SK-N-DZ (cell line): ENCODE results near the gene ASB7.
"Not testable (repeated sequence)": the region's sequence is repeated elsewhere in the genome, so short reads cannot be mapped to it uniquely, and the experiment has no call there.

Experiments
- DNase-seq: peaks from one replicate; pipeline ENCODE4 v3.0.0-alpha.2; 2015; ENCODE audit warnings: low spot score

Gene ASB7

DNA sequence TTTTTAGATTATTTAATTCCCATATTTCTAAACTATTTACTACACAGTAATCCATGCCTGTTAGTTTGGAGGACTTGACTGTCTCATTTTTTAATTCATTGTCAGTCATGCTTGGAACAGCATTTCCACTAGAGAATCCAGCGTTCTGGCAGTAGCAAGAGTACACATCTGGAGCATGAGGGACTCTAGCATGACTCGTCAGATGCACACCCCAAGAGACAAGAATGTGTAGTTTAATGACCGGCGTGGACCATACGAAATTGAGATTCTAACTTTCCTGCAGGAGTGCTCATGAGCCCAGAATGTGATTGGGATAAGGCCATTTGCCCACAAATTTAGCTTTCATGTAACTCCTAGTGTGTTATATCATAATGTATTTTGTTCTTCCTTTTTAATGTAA, 48.9 kb downstream of the ASB7 start:
- DNase-seq = no peak

DNA sequence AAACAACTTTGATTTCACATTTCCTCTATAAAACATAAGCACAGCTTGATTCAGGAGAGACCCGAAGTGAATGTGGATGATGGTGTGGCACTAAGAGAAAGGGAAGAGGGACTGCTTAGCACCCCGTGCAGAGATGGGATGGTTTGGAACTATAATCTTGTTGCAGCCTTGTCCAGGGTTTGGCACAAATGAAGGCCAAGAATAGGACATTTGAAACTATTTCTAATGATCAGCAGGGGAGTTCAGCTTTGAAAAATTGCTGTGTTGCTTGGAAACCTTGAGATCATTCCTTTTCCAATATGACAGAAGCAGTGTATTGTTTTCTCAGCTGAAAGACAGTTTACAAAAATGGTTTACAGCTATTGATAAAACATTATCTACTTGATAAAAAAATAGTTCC, 49.7 kb downstream of the ASB7 start:
- no peak for DNase-seq

DNA sequence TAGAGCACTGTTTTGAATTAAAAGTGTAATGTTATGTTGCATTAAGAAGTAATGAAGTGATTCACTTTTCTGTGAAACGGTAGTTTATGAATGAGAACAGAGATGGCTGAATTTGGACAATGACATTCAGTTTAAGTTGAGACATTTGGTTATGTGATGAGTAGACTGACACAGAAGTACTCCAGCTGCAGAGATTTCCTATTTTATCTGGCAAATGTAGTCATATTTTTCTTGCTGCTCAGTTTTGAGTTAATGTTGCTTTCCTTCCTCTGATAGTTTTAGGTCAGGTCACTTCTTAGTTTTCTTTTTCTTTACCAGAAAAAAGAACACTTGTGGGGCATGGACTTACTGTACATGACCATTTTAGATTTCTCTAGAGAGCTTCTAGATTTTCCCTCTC, 51.2 kb downstream of the ASB7 start:
- no peak for DNase-seq

DNA sequence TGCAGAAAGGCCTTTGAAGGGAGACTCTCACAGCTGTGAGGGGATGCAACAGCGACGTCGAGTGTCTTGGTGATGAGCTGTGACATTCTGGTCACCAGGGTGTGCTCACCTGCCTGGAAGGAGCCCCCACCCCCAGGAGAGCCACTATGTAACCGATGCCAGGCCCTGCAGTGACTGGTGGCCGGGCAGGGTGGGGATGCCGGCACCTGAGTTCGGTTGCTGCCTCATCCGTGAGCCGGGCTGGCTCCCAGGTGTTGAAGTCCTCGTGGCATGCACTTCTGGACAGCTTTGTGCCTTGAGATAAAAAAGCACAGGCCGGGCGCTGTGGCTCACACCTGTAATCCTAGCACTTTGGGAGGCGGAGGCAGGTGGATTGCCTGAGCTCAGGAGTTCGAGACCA, 56.5 kb downstream of the ASB7 start:
- no peak for DNase-seq

DNA sequence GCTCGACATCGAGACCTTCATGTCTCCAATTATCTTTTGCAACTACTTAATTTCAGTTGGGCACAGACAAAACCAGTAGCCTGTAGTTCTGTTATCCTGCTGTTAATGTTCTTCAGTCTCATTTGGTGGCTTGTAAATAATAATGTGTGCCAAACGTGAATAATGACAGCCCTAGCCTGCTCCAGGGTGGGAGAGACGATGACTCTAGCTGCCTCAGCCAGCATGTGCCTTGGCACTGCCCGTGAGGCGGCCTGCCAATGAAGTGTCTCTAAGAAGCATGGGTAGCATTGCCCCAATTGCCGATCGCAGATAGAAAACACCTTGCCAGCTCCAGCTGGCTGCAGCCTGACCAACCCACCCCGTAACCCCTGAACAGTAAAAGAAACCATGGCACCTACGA, 58.8 kb downstream of the ASB7 start:
- no peak for DNase-seq

DNA sequence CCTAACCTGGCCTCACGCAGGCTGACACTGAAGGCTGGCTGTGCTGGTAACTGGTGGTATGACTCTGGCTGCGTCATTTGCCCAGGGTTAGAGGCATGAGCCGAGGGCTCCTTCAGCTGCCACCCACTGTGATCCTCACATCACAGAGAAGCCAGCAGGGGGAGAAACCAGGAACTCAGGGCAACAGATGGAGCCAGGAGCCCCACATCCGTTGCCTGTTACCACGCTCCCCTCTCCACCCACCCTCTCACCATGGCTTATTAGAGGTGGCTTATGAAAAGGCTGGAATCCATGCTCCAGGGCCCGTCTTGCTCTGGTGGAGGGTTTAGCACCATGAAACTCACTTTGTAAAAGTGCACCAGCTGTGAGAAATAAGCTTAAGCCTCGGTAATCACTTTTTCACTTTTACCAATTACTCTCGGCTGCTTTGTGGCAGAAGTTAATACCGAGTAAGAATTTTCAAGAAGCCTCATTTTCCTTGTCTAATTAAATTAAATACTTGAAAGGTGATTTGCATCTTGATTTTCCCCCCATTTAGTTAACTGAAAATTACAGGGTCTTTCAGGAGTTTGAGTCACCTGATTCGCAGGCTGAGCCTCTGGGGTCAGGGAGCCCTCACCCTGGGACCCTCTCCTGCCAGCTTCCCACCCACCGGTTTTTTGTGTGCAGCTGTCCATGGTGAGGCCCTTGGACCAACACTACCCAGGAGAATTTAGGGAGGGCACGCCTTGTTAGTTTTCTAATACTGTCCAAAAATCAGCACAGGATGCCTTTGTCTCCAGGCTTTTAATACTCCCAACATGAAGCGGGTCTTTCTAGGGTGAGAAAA, 60.9 kb downstream of the ASB7 start:
- peak; percentile 44 for DNase-seq

DNA sequence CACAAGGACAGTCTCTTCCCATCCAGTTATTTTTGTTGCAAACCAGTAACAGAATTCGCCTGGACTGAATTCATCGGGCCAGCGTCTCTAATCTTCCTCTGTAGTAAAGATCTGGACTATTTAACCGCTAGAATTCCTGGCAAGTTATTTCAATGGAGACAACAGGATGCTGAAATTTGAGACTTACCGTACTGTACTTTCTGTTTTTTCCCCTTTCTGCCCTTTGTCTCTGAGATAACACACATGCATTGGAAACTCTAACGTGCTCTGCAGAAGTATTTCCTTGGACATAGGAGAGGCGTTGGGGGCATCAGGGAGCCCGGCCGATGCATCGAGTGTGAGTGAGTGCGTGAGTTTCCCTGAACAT, 61.5 kb downstream of the ASB7 start:
- no peak for DNase-seq

DNA sequence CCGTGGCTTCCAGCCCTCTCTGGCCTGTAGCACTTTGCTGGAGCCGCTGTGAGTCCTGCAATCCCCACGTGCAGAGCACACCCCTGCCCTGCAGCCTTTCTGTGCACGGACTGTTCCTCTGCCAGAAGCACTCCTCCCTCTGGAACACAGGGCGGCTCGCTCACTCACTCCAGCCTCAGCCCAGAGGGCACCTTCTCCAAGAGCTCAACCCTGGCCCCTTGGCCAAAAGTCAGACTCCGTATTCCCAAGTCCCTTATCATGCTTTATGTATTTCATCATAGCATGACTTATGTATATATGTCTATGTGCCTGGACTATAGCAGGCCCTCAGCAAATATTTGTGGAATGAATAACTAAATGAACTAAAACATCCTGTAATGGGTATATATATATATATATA, 63.2 kb downstream of the ASB7 start:
- DNase-seq = no peak

DNA sequence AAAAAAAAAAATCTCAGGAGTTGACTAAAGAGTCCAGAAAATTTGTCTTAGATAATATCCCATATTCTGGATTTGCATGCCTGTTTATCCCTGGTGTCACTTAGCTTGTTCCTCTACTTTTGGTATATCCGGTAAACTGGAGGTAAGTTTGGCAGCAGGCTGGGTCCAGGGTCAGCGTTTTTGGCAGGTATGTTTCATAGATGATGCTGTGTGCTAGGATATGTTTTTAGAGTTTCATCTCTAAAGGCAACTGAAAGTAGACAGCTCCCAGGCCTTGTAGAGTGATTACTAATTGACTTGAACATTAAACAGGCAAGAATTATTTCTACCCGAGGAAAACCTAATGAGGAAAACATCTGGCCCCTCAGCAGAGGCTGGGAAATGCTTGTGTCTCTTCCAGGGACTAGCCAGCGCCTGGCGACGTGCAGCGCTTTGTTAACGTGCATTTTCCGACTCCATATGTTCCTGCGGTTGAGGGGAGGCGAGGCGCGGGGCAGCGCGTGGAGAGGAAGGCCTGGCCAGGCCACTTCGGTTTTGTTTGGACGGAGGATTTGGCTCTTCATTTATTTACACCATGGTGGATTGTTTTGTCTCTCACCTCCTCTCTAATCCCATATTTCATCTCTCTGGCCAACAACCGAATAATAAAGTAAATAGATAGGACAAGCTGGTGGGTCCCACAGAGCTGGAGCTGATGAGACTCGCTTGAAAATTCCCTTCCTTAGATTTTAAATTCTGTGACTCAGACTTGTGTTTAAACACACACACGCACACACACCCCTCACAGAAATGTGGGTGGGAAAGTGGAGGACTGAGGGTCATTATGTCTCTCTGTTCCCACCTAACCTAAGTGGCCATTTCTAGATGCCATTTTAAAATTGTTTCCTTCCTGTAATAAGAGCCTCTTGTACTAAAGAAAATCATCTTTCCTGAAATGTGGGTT, 65.3 kb downstream of the ASB7 start:
- DNase-seq = peak; percentile 62

DNA sequence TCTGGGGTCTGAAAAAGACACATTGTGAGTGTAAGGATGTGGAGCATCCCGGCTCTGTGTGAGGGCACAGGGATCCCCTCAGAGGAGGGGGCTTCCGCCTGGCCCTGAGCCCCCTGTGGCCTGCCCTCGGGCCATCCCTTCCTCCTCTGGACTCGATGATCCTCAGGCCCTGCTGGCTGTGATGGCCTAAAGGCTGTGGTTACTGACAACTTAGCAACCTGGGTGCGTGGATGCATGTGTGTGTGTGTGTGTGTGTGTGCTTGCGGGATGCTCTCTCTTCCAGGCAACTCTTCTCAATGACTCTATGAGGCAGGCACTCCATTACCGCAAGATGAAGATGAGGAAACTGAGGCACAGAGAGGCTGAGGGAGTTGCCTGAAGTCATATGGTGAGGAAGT, 66.0 kb downstream of the ASB7 start:
- no peak for DNase-seq

DNA sequence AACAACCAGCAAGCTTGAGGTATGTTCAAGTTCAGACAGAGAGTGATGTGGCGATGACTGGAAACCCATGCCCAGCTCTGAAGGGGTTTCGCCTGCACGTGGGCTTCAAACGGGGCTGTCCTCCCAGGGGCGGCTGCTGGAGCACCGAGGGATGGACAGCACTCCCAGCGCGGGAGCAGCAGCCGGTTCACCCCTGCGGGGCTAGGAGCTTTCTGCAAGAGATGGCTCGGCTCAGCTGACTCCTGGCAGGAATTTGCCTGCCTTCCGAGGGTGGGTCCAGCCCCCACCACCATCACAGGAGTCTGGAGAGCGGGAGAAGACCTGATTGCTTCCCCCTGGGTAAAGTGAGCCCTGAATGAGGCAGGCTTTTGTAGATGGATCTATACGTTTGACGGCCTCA, 66.9 kb downstream of the ASB7 start:
- DNase-seq = no peak

DNA sequence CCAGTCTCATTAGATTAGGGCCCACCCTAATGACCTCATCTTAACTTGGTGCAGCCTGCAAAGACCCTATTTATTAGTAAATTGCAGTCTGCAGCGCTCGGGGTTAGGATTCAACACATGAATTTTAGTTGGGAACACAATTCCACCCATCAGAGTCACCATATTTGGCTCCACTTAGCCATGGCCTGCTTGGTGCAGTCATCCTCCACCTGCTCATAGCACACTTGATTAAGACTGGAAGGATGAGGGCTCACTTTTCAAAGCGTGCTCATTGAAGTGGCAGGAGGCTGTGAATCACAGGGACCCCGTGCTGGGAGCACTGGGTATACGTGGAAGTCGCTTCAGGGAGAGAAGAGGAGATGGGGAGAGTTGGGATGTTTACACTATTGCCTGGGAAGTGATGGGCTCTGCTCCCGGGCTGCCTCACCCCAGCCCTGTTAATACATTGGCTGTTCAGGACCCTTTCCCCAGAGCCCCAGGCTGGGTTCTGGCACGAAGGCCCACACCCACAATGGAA, 68.2 kb downstream of the ASB7 start:
- DNase-seq = no peak

DNA sequence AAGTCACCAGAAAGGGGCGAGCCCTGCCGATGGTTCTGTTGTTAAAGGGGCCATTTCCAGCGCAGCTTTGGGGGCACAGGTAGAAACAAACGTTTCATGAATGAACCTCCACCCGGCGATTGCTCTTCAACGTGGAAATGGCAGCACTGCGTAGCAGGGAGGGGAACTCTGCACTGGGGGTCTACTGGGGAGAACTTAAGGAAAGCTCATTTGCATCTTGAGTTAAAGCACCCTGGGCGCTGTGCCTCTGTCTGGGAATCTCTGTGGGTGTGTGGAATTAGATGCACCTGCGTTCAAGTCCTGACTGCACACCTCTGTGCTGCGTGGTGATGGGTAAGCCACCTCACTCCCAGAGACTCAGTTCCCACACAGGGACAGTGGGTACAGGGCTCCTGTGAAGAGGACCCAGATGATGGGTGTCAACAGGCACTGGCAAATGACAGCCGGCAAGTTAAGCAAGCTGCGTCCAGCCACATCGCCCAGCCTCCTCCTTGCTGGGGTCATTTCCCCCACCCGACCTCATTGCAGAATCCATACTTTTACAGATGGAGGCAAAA, 68.8 kb downstream of the ASB7 start:
- DNase-seq = no peak

DNA sequence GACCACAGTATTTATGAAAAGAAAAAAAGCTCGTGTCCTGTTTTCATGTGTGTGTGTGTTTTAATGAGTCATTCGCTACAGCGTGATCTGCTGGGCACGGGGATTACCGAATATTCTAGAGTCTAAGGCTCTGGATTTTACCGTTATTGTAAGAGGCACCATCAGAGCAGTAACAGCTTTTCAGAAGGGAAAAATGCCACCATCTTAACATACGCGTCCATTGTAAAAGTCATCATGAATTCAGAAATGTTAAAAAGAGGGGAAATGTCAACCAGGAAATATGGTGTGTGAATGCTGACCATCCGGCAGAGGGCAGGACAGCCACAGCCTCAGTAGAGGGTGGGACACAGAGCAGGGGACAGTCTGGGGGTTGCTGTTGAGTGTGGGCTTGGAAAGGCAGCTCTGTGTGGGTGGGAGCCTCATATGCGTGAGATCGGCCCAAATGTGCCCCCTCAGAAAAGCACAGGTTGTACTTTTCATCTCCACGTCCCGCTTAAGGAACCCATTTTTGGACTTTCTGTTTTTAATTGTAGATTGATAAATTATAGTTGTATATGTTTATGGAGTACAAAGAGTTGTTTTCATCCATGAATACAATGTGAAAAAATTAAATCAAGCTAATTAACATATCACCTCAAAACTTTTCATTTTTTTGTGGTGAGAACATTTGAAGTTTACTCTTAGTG, 69.6 kb downstream of the ASB7 start:
- DNase-seq = peak; percentile 71

DNA sequence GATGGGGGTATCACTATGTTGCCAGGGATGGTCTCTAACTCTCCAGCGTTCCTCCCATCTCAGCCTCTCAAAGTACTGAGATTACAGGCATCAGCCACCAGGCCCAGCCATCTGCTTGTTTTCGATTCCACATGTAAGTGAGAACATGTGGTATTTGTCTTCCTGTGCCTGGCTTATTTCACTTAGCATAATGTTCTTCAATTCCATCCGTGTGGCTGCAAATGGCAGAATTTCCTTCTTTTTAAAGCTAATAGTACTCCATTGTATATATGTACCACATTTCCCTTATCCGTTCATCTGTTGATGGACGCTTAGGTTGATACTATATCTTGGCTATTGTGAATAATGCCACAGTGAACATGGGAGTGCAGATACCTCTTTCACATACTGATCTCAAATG, 70.6 kb downstream of the ASB7 start:
- DNase-seq = peak; percentile 87

DNA sequence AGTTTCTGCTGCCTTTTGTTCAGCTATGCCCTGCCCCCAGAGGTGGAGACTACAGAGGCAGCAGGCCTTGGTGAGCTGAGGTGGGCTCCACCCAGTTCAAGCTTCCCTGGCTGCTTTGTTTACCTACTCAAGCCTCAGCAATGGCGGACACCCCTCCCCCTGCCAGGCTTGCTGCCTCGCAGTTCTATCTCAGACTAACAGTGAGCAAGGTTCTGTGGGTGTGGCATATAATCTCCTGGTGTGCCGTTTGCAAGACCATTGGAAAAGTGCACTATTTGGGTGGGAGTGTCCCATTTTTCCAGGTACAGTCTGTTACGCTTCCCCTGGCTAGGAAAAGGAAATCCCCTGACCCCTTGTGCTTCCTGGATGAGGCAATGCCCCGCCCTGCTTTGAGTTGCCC, 76.8 kb downstream of the ASB7 start:
- DNase-seq = not testable (repeated sequence)

DNA sequence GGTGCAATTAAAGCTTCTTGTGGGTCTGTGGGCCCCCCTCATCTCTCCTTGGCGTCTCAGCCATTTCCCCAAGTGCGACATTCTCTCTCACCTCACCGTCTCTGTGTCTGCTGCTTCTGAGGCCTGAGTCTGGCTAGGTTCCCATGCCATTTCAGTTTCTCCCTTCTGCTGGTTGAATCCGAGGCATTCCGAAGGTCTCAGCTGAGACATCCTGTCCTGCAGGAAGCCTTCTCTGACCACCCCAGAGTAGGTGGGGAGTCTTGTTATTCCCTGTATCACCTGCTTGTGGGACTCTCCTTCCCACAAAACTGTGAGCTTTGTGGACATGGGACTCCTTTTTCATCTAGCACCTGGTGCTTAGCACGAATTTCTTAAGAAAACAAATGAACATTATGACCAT, 78.3 kb downstream of the ASB7 start:
- DNase-seq = no peak

DNA sequence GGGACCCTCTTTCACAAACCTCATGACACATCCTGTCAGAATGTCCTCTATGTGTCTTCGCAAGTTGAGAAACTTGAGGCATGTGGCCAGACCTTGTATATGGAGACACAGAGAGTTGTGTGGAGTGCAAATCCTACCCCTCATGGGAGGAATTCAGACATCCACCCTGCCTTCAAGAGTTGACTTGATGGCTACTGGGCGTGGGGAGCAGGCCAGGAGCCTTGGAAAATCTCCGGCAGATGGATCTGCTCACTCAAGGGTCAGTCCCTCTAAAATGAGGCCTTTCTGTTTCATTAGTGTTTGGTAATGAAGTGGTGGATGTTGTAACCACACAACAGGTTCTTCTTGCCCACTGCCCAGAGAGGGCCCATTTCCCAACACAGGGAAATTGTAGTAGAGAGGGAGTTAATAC, 79.0 kb downstream of the ASB7 start:
- DNase-seq = no peak

DNA sequence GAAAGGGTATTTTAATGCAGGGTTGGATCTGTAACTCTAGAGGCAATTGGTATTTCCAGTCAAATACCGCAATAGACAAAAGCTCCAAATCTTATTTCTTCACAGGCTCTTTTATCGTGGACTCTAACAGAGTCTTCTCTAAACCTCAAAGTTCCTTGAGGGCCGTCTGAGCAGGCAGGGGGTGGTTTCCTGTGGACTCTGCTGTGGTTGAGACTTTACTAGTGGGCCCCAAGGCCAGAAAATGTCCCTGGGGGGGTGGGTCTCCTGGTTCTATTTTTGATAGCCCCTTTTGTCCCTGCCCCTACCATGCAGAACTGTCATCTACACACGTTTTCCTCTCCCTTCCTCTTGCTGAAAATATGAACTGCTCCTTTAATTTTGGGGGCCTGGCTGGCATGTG, 80.1 kb downstream of the ASB7 start:
- no peak for DNase-seq

DNA sequence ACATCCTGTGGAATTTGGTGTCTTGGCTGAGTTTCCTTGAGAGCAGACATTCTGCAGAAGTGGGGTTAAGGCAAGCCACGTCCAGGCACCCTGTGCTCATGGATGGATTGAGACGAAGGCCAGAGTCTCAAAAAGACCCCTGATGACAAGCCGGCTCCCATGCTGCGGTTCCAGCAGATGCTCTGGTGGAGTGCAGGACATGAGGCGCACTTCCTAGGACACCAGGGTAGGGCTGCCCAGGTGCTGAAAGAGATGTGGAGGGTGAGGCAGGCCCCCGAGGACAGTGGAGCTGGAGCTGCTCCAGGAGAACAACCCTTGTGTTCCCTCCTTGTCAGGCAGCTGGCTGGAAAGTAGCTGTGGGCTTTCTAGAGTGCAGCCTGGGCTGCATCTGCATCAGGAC, 81.0 kb downstream of the ASB7 start:
- no peak for DNase-seq

DNA sequence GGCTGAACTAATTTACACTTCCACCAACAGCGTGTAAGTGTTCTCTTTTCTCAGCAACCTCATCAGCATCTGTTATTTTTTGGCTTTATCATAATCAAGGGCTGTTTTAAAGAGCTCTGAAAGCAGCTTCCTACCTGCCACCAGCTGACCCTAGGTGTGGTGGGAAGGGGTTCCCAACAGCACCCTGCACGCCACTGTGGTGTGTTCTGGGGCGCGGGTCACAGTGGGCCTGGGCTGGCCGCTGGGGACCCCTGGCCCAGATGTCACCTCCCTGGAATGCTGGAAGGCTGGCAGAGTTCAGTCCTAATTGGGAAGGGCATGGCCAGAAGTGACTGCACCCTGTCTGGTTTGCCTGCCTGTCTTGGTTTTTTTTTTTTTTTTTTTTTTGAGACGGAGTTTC, 82.2 kb downstream of the ASB7 start:
- no peak for DNase-seq
